ENCODE measurements around the gene ENTPD2.

DNA sequence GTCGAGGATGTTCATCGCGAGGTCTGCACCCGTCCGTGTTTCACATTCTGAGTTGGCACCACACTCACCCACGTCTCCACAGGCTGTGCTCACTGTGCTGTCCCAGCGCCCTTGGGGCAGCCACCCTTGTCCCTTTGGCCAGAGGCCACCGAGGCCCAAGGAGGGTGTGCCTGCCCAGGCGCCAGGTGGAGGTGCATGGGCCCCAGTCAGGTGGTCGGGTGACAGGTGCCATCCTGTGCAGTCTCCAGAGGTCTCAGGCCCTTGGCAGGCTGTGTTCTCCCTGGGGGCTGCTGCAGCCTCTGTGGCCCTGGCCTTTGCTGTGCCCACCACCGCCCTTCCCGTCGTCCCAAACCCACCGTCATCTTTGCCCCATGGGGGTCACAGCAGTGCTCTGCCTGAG, 45.4 kb upstream of the ENTPD2 start:
- TF ChIP-seq, protein P1, sequence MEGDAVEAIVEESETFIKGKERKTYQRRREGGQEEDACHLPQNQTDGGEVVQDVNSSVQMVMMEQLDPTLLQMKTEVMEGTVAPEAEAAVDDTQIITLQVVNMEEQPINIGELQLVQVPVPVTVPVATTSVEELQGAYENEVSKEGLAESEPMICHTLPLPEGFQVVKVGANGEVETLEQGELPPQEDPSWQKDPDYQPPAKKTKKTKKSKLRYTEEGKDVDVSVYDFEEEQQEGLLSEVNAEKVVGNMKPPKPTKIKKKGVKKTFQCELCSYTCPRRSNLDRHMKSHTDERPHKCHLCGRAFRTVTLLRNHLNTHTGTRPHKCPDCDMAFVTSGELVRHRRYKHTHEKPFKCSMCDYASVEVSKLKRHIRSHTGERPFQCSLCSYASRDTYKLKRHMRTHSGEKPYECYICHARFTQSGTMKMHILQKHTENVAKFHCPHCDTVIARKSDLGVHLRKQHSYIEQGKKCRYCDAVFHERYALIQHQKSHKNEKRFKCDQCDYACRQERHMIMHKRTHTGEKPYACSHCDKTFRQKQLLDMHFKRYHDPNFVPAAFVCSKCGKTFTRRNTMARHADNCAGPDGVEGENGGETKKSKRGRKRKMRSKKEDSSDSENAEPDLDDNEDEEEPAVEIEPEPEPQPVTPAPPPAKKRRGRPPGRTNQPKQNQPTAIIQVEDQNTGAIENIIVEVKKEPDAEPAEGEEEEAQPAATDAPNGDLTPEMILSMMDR (IDR thresholded peaks at IDR 0.05; ENCODE audit: insufficient read depth, low read length, poor library complexity, severe bottlenecking) = no peak
- TF ChIP-seq EZH2phosphoT487 (conservative IDR thresholded peaks at IDR 0.05; ENCODE audit: low read length) = no peak
